Stimulated activated CD4-positive, alpha-beta T cell treated with anti-CD3 and anti-CD28 coated beads, Interleukin-1b, Interleukin-23, amount 100 ng/mL, for 4 hours (primary cell): ENCODE results near the gene PON2.

Experiments
- DNase-seq, 2 donors: peaks; one replicate each; pipeline ENCODE4 v3.0.0-alpha.2; 2020; ENCODE audit warnings: low read depth in 2 of 2

Gene PON2

GRCh38 chr7:95444796-95445195 is 10.0 kb upstream of the PON2 start:
- DNase-seq: no peak

DNA sequence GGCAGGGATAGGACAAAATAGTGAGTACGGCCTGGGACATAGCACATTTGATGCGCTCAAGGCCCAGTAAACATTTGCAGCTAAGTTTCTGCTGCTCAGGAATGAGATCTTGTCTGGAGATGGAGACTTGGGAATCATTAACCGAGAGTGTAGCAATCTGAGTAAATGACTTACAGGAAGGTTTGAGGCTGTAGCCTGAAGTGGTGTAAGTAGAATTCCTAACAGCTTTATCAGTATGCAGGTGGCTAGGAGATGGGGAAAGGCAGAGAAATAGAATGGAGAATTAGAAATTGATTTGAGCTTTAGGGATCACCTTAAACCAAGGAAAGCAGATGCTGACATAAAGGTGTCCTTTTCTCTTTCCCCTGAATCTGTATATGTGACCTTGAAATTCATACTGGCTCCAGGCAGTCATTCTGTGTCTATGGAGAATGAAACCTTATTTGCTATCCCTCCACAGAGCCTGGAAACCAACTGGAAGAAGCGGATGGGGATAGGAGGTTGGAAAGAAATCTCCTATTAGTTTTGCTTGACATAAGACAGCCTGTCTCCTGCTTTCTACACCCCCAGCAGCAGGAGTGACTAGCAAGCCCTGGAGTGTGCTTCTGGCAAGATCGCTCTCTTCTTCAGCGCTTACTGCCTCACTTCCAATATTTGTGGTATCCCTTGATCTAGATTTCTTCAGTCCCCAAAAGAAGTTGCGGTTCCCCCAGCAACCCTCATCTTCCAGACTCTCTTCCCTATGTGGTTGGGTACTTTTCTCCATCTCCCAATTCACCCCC is 6.4 kb upstream of the PON2 start:
- DNase-seq: no peak

GRCh38 chr7:95440394-95441038 is 5.7 kb upstream of the PON2 start:
- no peak for DNase-seq

GRCh38 chr7:95436407-95436806 is 1.6 kb upstream of the PON2 start:
- DNase-seq: no peak

GRCh38 chr7:95435422-95435780 is 573 bp upstream of the PON2 start:
- DNase-seq: no peak

DNA sequence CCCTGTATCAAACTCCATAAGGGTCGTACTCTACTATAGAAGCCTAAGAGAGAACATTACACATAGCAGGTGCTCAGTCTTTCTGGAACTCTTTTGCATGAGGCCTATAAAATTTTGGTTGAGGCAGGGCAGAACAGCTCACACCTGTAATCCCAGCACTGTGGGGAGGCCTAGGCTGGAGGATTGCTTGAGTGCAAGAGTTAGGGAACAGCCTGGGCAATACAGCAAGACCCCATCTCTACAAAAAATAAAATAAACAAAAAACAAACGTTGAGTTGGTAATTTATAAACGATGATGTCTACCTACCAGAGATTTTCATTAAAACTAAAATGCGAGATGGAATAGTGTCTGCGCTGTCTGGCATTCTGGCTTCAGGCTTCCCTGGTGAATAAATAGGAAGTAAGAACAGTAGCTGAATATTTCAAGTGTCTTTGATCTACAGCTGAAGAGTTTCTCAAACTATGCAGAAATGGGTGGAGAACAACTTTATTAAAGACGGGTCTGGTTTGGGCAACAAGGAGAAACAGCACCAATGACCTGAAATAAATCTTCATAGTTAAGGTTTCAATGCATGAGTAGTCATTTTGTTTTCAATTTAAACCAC is 774 bp downstream of the PON2 start:
- no peak for DNase-seq

DNA sequence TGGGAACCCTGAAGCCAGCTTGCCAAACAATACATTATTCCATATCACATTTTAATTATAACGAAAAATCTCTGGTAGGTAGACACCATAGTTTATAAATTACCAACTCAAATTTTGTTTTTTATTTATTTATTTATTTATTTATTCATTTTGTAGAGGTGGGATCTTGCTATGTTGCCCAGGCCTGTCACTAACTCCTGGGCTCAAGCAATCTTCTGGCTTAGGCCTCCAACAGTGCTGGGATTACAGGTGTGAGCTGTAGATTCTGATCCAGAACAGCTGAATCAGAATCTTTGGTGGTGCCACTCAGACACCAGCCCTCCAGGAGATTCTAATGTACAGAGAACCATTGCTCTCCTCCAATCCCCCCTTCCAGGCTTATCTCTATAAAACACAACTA is 1.7 kb downstream of the PON2 start:
- no peak for DNase-seq

GRCh38 chr7:95432606-95433005 is 2.2 kb downstream of the PON2 start:
- no peak for DNase-seq

- no peak for DNase-seq
Observed at GRCh38 chr7:95430864-95431263, 4.0 kb downstream of the PON2 start.

DNA sequence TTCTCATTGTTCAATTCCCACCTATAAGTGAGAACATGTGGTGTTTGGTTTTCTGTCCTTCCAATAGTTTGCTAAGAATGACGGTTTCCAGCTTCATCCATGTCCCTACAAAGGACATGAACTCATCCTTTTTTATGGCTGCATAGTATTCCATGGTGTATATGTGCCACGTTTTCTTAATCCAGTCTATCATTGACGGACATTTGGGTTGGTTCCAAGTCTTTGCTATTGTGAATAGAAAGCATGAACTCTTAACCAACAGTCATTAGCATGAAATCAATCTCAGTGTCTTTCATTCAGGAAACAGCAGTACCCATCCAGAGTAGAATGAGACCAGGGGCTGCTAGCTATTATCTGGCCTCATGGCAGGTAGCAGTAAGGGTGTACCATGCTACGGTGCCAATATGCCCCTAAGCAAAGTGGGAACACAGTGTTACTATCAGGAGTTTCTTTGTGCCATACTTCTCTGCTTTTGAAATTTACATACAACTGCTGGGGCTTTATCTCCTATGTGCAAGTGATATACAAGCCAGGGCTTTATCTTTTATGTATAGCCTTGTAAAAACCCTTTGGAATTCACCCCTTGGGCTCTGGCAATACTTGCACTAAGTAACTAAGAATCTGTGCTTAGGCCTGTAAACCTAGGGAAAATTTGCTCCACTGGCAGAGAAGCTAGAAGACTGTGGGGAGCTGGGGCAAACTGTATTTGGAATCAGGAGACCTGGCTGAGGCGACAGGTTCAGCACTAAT is 5.4 kb downstream of the PON2 start:
- no peak for DNase-seq

DNA sequence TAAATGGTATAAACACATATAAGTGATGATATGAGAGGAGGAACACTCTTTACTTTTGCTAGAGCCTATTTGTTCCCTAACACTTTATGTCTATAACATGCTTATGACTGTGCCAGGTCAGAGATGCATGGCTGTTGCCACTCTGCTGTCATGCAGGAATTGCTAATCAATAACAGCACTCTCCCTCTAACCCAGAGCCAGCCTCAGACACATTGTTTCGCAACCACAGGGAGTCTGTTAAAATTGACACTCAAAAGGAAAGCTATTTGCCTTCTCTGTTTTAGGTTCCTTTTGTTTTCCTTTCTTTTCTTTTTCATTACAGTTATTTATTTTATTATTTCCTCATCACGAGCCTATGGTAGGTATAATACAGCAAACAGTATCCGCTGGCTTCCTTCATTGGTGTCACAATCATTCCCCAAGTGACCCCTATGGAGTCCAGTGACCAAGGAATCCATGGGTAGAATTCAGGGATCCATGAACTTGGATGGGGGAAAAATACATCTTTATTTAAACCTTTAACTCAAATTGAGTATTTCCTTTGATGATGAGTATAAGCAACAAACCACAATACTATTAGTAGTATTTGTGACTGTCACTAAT is 6.8 kb downstream of the PON2 start:
- DNase-seq: no peak

DNA sequence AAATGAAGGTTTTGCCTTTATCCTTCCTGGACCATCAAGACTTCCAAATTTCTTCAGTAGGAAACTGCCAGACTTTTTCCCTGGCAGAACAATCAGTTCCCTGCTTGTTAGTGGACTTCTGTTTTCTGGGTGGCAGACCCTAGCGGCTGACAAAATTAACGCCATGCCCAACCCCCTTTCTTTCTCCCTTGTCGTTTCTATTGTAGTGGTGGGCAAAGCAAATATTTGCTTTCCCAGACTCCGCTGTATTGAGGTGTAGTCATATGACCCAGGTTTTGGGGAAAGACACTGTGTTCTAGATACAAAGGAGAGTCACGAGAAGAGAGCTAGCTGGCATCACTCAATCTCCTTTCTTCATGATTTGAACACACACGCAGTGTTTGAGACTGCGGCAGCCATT is 7.7 kb downstream of the PON2 start:
- no peak for DNase-seq

GRCh38 chr7:95425694-95426093 is 9.1 kb downstream of the PON2 start:
- DNase-seq: no peak

DNA sequence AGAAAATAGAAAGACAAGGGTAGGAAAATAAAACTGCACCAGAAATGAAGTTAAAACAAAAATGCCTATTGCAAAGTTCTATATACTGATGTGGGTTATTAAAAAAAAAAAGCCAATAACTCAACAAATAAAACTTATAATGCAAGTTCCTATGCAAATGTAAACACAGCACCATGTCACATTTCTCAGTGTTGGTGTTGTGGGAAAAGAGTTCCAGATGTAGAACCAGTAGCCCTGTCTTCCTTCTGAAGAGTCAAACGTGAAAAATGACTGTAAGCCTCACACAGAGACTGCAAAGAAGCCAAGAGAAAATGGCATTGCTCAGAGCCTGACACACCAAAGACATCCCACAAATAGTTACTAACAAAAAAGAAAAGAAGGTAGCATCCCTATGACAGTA is 10.1 kb downstream of the PON2 start:
- no peak for DNase-seq

- DNase-seq: no peak
Observed at GRCh38 chr7:95421847-95422444, 12.9 kb downstream of the PON2 start.

- DNase-seq: no peak
Observed at GRCh38 chr7:95421000-95421846, 13.6 kb downstream of the PON2 start.

GRCh38 chr7:95412075-95412474 is 22.8 kb downstream of the PON2 start:
- no peak for DNase-seq

GRCh38 chr7:95411666-95412065 is 23.2 kb downstream of the PON2 start:
- DNase-seq: no peak

- no peak for DNase-seq
Observed at GRCh38 chr7:95411036-95411435, 23.8 kb downstream of the PON2 start.

GRCh38 chr7:95407751-95408150 is 27.1 kb downstream of the PON2 start:
- no peak for DNase-seq

GRCh38 chr7:95405800-95406199 is 29.0 kb downstream of the PON2 start:
- no peak for DNase-seq
